H9 (cell line): ENCODE measurements around the gene CDH6. TPM values are rescaled to one million over a fixed set of nuclear protein-coding genes. Genes with fewer than 3 reads are reported as not detected.

Source experiments
- DNase-seq: peaks from one replicate; pipeline ENCODE4 v3.0.0-alpha.2; 2017
- H2AFZ ChIP-seq: one replicate; pipeline ENCODE4 v1.6.1; 2013; ENCODE audit warnings: mild to moderate bottlenecking, low read length, control low read depth, moderate library complexity
- H2AK5ac ChIP-seq: 2 replicates; pipeline ENCODE4 v1.6.1; 2013; ENCODE audit warnings: low read length, control low read depth, mixed read lengths; ENCODE audit not compliant: insufficient read length
- H2BK120ac ChIP-seq: one replicate; pipeline ENCODE4 v1.6.1; 2013; ENCODE audit warnings: low read depth, mild to moderate bottlenecking, low read length, control low read depth, inconsistent platforms; ENCODE audit not compliant: poor library complexity, severe bottlenecking
- H2BK12ac ChIP-seq: 2 replicates; pipeline ENCODE4 v1.6.1; 2013; ENCODE audit warnings: low read length, control low read depth, mixed read lengths, low read depth; ENCODE audit not compliant: insufficient read length
- H2BK15ac ChIP-seq: 2 replicates; pipeline ENCODE4 v1.6.1; 2013; ENCODE audit warnings: low read depth, low read length, control low read depth
- H2BK20ac ChIP-seq: one replicate; pipeline ENCODE4 v1.6.1; 2013; ENCODE audit warnings: low read depth, mild to moderate bottlenecking, low read length, control low read depth, inconsistent platforms; ENCODE audit not compliant: poor library complexity, severe bottlenecking
- H2BK5ac ChIP-seq: 2 replicates; pipeline ENCODE4 v1.6.1; 2013; ENCODE audit warnings: low read length, control low read depth, mixed read lengths; ENCODE audit not compliant: insufficient read length
- H3K14ac ChIP-seq: 2 replicates; pipeline ENCODE4 v1.6.1; 2013; ENCODE audit warnings: low read length, control low read depth; ENCODE audit not compliant: insufficient read depth
- H3K18ac ChIP-seq: 2 replicates; pipeline ENCODE4 v1.6.1; 2013; ENCODE audit warnings: low read depth, mild to moderate bottlenecking, mixed read lengths, low read length, control low read depth; ENCODE audit not compliant: insufficient read length
- H3K23ac ChIP-seq: 2 replicates; pipeline ENCODE4 v1.6.1; 2013; ENCODE audit warnings: low read length, control low read depth, mixed read lengths, low read depth; ENCODE audit not compliant: insufficient read length
- H3K23me2 ChIP-seq: 2 replicates; pipeline ENCODE4 v1.6.1; 2013; ENCODE audit warnings: low read depth, mild to moderate bottlenecking, mixed read lengths, low read length, control low read depth; ENCODE audit not compliant: insufficient read length, poor library complexity, severe bottlenecking
- H3K27ac ChIP-seq: 2 replicates; pipeline ENCODE4 v1.5.1; 2013; ENCODE audit warnings: low read length, control low read depth, mixed read lengths, low read depth; ENCODE audit not compliant: insufficient read length
- H3K27me3 ChIP-seq: 2 replicates; pipeline ENCODE4 v1.6.1; 2013; ENCODE audit warnings: low read length, control low read depth, inconsistent platforms; ENCODE audit not compliant: insufficient read depth
- H3K4ac ChIP-seq: 2 replicates; pipeline ENCODE4 v1.6.1; 2013; ENCODE audit warnings: low read depth, mild to moderate bottlenecking, control low read depth, inconsistent platforms, low read length, moderate library complexity
- H3K4me1 ChIP-seq: 2 replicates; pipeline ENCODE4 v1.6.1; 2013; ENCODE audit warnings: low read length, control low read depth, inconsistent platforms; ENCODE audit not compliant: insufficient read depth
- H3K4me2 ChIP-seq: 2 replicates; pipeline ENCODE4 v1.6.1; 2013; ENCODE audit warnings: low read length, control low read depth, mixed read lengths; ENCODE audit not compliant: insufficient read length, insufficient read depth
- H3K56ac ChIP-seq: 2 replicates; pipeline ENCODE4 v1.6.1; 2013; ENCODE audit warnings: low read depth, mild to moderate bottlenecking, mixed read lengths, low read length, control low read depth; ENCODE audit not compliant: insufficient read length
- H3K79me1 ChIP-seq: 2 replicates; pipeline ENCODE4 v1.6.1; 2013; ENCODE audit warnings: low read depth, mild to moderate bottlenecking, moderate library complexity, low read length, control low read depth, inconsistent platforms; ENCODE audit not compliant: insufficient read depth, poor library complexity, severe bottlenecking
- H3K79me2 ChIP-seq: 2 replicates; pipeline ENCODE4 v1.6.1; 2013; ENCODE audit warnings: low read length, control low read depth, inconsistent platforms; ENCODE audit not compliant: insufficient read depth
- H3K9ac ChIP-seq: 2 replicates; pipeline ENCODE4 v1.6.1; 2013; ENCODE audit warnings: low read length, control low read depth, mixed read lengths; ENCODE audit not compliant: insufficient read length; ENCODE audit errors: extremely low read depth
- H3K9me3 ChIP-seq: one replicate; pipeline ENCODE4 v1.6.1; 2013; ENCODE audit warnings: low read depth, low read length, inconsistent platforms; ENCODE audit not compliant: control insufficient read depth
- H3T11ph ChIP-seq: one replicate; pipeline ENCODE4 v1.6.1; 2013; ENCODE audit warnings: mild to moderate bottlenecking, low read length, control low read depth, inconsistent platforms
- H4K20me1 ChIP-seq: one replicate; pipeline ENCODE4 v1.6.1; 2013; ENCODE audit not compliant: control insufficient read depth, insufficient read length, insufficient read depth
- H4K5ac ChIP-seq: 2 replicates; pipeline ENCODE4 v1.6.1; 2013; ENCODE audit warnings: low read depth, mild to moderate bottlenecking, mixed read lengths, low read length, control low read depth; ENCODE audit not compliant: insufficient read length
- H4K8ac ChIP-seq: replicated peaks from 2 replicates; pipeline ENCODE4 v1.6.1; 2013; ENCODE audit warnings: low read length, control low read depth, mixed read lengths, low read depth; ENCODE audit not compliant: insufficient read length
- H4K91ac ChIP-seq: 2 replicates; pipeline ENCODE4 v1.6.1; 2013; ENCODE audit warnings: low read depth, mild to moderate bottlenecking, moderate library complexity, mixed read lengths, low read length, control low read depth; ENCODE audit not compliant: insufficient read length
- H3K27ac Mint-ChIP-seq, 3 experiments: 2 replicates in 2 of 3; 3 replicates in 1 of 3; pipeline ENCODE4 v1.8.0; 2020 to 2021; ENCODE audit warnings: mixed read lengths in 3 of 3, mild to moderate bottlenecking in 1 of 3, moderate library complexity in 1 of 3
- H3K27me3 Mint-ChIP-seq: 2 replicates; pipeline ENCODE4 v1.8.0; 2021; ENCODE audit warnings: low read depth, mild to moderate bottlenecking, moderate library complexity, mixed read lengths
- H3K36me3 Mint-ChIP-seq, 3 experiments: 2 replicates in 2 of 3; 3 replicates in 1 of 3; pipeline ENCODE4 v1.8.0; 2020 to 2021; ENCODE audit warnings: low read depth in 3 of 3, mixed read lengths in 3 of 3; ENCODE audit not compliant: insufficient read depth in 1 of 3
- H3K4me1 Mint-ChIP-seq, 2 experiments: 2 replicates each; pipeline ENCODE4 v1.8.0; 2020; ENCODE audit warnings: mixed read lengths in 2 of 2
- H3K4me3 Mint-ChIP-seq, 2 experiments: 2 replicates in 1 of 2; 3 replicates in 1 of 2; pipeline ENCODE4 v1.8.0; 2020 to 2021; ENCODE audit warnings: mild to moderate bottlenecking in 2 of 2, mixed read lengths in 2 of 2, moderate library complexity in 1 of 2
- H3K9me3 Mint-ChIP-seq, 2 experiments: 2 replicates in 1 of 2; 3 replicates in 1 of 2; pipeline ENCODE4 v1.8.0; 2020; ENCODE audit warnings: mild to moderate bottlenecking in 2 of 2, mixed read lengths in 2 of 2, moderate library complexity in 1 of 2
- CTCF ChIP-seq: fragments of 200-600 bp; sonication (generic); conservative IDR thresholded peaks from 3 replicates; pipeline ENCODE4 v1.8.0; 2021; ENCODE audit warnings: antibody characterized with exemption, mild to moderate bottlenecking
- WGBS: extraction: QIAGEN DNeasy Blood & Tissue Kit; methylation state at CpG from one replicate; pipeline ENCODE4 v1.1.7; 2013; ENCODE audit warnings: missing lambda C conversion rate, low lambda C conversion rate, mixed read lengths; ENCODE audit not compliant: insufficient read length; ENCODE audit errors: extremely low coverage; 5-methylcytosine and 5-hydroxymethylcytosine counted together
- total RNA-seq: library from RNA; stranded (reverse); gene quantifications from 2 replicates; pipeline ENCODE4 v1.2.1, GENCODE V29; 2021

CDH6 gene
- total RNA-seq, 1 experiment from 2014 or later = 11.7 TPM

DNA sequence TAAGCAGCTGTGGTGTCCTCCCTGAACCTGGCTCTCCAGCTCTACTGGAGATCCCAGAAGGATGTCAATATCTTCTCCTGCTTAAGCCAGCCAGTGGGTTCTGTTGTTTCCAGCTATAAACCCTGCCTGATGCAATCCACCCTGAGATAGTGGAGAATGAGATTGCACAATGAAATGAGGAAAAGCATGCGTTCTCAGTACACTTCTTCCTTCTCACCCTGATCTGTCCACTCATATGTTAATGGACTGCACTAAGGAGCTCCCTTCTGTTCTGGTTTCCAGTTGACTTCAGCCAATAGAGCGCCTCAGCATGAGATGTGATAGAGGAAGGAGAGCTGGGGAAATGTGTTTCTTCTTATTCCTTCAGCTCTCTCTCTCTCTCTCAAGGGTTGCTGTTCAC is 40.0 kb upstream of the CDH6 start:
- peaks cover 7% of the 10 kb centered on the region for H3K4me1 ChIP-seq
- no peak overlapping the region for H2AK5ac ChIP-seq
- H3K27ac ChIP-seq = no peak overlapping the region
- no peak overlapping the region for H3T11ph ChIP-seq
- no peak overlapping the region for H2AFZ ChIP-seq
- H4K20me1 ChIP-seq = no peaks in the 10 kb centered on the region
- no peaks in the 10 kb centered on the region for H3K27me3 ChIP-seq
- H3K4me2 ChIP-seq = no peak overlapping the region
- no peak overlapping the region for H3K4ac ChIP-seq
- H2BK15ac ChIP-seq = no peak overlapping the region
- H4K8ac ChIP-seq = no peak overlapping the region
- no peak overlapping the region for H3K14ac ChIP-seq
- no peak overlapping the region for H4K5ac ChIP-seq
- H2BK5ac ChIP-seq = no peak overlapping the region
- H3K79me1 ChIP-seq = no peaks in the 10 kb centered on the region
- Mint-ChIP-seq H3K27me3 (no peaks in the 10 kb centered on the region; the same call in 1 of the 2 replicates), H3K4me3 (no peak overlapping the region), H3K9me3 (no peaks in the 10 kb centered on the region; a peak in 1 of 5 replicates), H3K4me1 (peaks cover 34 to 40% of the 10 kb centered on the region in 2 experiments), H3K36me3 (no peaks in the 10 kb centered on the region; a peak in 1 of 7 replicates), H3K27ac (peak overlapping the region in 2 of 3 experiments; percentile 59 to 75; a peak in 3 of 7 replicates)
- no peaks in the 10 kb centered on the region for H3K23me2 ChIP-seq
- no peak overlapping the region for H2BK12ac ChIP-seq
- H3K9ac ChIP-seq = no peak overlapping the region
- no peak for TF ChIP-seq CTCF
- no peaks in the 10 kb centered on the region for H3K9me3 ChIP-seq
- H3K23ac ChIP-seq = no peak overlapping the region
- no peak overlapping the region for H3K56ac ChIP-seq
- H4K91ac ChIP-seq = no peak overlapping the region
- WGBS = no CpG with 5 or more reads among the region's 2 CpGs
- no peak for DNase-seq
- H2BK120ac ChIP-seq = no peak overlapping the region
- no peak overlapping the region for H2BK20ac ChIP-seq
- no peak overlapping the region for H3K18ac ChIP-seq
- no peaks in the 10 kb centered on the region for H3K79me2 ChIP-seq
